K562 (cell line): ENCODE data around the gene ISY1. TPM values are rescaled to one million over a fixed set of nuclear protein-coding genes. Genes with fewer than 3 reads are reported as not detected.

Experiments used
- ZNF408 ChIP-seq: fragments of 250-450 bp; sonication (Bioruptor Pico); IDR thresholded peaks from 2 replicates; pipeline ENCODE4 v1.4.0; 2020; ENCODE audit warnings: low read depth, mild to moderate bottlenecking, moderate library complexity
- polyA plus RNA-seq, 8 experiments: library from polyadenylated mRNA; depleted of rRNA in 4 of 8; stranded (reverse) in 5 of 8; unstranded in 3 of 8; fragments of >200 nt; fragmentation: Nextera tagmentation in 2 of 8; fragmentation: Illumina TruSeq in 1 of 8; extraction: Ambion mirVana in 2 of 8; extraction: Trizol in 1 of 8; gene quantifications; 2 replicates each; pipeline versions ENCODE4 v1.2.1 to v1.2.3, GENCODE V29; 2011 to 2014; ENCODE audit warnings: inconsistent platforms in 1 of 8, missing spikeins in 1 of 8
- total RNA-seq, 7 experiments: library from RNA; depleted of rRNA in 6 of 7; stranded (reverse); fragments of >200 nt in 6 of 7; fragmentation: Illumina TruSeq in 2 of 7; extraction: Trizol in 2 of 7; gene quantifications; 2 replicates each; pipeline versions ENCODE4 v1.2.1 to v1.2.3, GENCODE V29; 2011 to 2021; ENCODE audit warnings: low replicate concordance in 1 of 7
- TF ChIP-seq, protein P1 (sequence below): fragments of 450-650 bp; IDR thresholded peaks from 2 replicates; pipeline ENCODE4 v1.6.1; 2016; ENCODE audit warnings: mild to moderate bottlenecking, moderate library complexity
- TF ChIP-seq, protein P2 (sequence below): fragments of 200-600 bp; sonication (generic); IDR thresholded peaks from one replicate; pipeline ENCODE4 v1.6.1; 2012; ENCODE audit warnings: mild to moderate bottlenecking, low read depth, low read length, inconsistent platforms

The ISY1 gene
- total and polyA plus RNA-seq, 9 of the 15 experiments (the other 6 are each of a cell fraction or from before 2014, with no cell fraction given), result 23.5 to 50.0 (median 32.9) TPM

DNA sequence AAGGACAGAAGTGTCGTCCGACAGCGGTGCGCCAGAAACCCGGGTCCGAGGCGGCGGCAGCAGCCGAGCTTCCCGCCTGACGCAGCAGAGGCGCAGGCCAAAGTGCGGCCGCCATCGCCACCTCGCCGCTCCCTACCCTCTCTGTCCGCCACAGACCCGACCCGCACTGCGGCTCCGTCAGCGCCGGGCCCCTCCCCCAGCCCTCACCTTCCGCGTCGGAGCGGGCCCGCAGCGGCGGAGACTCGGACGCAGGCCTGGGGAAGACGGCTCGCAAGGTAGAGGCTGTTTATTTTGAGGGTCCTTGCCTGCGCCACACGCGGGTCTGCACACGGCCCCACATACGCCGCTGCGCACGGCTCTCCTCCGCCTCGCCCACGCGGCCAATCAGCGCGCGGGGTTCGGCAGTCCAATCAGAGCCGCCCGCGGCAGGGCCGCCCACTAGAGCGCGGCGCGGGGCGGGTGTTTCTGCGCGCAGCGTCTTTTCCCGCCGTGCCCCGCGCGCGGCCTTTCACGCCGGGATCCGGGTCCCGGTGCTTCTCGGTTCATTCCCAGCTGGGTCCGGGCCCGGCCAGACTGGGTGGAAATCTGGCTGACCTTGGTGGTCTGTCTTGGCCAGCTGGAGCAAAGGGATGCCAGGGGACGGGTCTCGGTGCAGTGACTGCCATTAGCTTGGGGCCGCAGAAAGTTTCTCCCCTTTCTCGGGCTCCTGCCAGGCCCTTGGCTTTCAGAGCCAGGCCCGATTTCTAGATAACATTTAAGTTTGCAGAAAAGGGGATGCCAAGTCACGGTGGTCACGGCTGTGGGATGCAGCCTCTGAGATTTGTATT, 22.9 kb upstream of the ISY1 start, which contains the start of gene CNBP (continued):
- TF ChIP-seq, protein P1, sequence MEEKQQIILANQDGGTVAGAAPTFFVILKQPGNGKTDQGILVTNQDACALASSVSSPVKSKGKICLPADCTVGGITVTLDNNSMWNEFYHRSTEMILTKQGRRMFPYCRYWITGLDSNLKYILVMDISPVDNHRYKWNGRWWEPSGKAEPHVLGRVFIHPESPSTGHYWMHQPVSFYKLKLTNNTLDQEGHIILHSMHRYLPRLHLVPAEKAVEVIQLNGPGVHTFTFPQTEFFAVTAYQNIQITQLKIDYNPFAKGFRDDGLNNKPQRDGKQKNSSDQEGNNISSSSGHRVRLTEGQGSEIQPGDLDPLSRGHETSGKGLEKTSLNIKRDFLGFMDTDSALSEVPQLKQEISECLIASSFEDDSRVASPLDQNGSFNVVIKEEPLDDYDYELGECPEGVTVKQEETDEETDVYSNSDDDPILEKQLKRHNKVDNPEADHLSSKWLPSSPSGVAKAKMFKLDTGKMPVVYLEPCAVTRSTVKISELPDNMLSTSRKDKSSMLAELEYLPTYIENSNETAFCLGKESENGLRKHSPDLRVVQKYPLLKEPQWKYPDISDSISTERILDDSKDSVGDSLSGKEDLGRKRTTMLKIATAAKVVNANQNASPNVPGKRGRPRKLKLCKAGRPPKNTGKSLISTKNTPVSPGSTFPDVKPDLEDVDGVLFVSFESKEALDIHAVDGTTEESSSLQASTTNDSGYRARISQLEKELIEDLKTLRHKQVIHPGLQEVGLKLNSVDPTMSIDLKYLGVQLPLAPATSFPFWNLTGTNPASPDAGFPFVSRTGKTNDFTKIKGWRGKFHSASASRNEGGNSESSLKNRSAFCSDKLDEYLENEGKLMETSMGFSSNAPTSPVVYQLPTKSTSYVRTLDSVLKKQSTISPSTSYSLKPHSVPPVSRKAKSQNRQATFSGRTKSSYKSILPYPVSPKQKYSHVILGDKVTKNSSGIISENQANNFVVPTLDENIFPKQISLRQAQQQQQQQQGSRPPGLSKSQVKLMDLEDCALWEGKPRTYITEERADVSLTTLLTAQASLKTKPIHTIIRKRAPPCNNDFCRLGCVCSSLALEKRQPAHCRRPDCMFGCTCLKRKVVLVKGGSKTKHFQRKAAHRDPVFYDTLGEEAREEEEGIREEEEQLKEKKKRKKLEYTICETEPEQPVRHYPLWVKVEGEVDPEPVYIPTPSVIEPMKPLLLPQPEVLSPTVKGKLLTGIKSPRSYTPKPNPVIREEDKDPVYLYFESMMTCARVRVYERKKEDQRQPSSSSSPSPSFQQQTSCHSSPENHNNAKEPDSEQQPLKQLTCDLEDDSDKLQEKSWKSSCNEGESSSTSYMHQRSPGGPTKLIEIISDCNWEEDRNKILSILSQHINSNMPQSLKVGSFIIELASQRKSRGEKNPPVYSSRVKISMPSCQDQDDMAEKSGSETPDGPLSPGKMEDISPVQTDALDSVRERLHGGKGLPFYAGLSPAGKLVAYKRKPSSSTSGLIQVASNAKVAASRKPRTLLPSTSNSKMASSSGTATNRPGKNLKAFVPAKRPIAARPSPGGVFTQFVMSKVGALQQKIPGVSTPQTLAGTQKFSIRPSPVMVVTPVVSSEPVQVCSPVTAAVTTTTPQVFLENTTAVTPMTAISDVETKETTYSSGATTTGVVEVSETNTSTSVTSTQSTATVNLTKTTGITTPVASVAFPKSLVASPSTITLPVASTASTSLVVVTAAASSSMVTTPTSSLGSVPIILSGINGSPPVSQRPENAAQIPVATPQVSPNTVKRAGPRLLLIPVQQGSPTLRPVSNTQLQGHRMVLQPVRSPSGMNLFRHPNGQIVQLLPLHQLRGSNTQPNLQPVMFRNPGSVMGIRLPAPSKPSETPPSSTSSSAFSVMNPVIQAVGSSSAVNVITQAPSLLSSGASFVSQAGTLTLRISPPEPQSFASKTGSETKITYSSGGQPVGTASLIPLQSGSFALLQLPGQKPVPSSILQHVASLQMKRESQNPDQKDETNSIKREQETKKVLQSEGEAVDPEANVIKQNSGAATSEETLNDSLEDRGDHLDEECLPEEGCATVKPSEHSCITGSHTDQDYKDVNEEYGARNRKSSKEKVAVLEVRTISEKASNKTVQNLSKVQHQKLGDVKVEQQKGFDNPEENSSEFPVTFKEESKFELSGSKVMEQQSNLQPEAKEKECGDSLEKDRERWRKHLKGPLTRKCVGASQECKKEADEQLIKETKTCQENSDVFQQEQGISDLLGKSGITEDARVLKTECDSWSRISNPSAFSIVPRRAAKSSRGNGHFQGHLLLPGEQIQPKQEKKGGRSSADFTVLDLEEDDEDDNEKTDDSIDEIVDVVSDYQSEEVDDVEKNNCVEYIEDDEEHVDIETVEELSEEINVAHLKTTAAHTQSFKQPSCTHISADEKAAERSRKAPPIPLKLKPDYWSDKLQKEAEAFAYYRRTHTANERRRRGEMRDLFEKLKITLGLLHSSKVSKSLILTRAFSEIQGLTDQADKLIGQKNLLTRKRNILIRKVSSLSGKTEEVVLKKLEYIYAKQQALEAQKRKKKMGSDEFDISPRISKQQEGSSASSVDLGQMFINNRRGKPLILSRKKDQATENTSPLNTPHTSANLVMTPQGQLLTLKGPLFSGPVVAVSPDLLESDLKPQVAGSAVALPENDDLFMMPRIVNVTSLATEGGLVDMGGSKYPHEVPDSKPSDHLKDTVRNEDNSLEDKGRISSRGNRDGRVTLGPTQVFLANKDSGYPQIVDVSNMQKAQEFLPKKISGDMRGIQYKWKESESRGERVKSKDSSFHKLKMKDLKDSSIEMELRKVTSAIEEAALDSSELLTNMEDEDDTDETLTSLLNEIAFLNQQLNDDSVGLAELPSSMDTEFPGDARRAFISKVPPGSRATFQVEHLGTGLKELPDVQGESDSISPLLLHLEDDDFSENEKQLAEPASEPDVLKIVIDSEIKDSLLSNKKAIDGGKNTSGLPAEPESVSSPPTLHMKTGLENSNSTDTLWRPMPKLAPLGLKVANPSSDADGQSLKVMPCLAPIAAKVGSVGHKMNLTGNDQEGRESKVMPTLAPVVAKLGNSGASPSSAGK, result no peak
- TF ChIP-seq ZNF408 (CRISPR knock-in tag), result no peak
- TF ChIP-seq, protein P2, sequence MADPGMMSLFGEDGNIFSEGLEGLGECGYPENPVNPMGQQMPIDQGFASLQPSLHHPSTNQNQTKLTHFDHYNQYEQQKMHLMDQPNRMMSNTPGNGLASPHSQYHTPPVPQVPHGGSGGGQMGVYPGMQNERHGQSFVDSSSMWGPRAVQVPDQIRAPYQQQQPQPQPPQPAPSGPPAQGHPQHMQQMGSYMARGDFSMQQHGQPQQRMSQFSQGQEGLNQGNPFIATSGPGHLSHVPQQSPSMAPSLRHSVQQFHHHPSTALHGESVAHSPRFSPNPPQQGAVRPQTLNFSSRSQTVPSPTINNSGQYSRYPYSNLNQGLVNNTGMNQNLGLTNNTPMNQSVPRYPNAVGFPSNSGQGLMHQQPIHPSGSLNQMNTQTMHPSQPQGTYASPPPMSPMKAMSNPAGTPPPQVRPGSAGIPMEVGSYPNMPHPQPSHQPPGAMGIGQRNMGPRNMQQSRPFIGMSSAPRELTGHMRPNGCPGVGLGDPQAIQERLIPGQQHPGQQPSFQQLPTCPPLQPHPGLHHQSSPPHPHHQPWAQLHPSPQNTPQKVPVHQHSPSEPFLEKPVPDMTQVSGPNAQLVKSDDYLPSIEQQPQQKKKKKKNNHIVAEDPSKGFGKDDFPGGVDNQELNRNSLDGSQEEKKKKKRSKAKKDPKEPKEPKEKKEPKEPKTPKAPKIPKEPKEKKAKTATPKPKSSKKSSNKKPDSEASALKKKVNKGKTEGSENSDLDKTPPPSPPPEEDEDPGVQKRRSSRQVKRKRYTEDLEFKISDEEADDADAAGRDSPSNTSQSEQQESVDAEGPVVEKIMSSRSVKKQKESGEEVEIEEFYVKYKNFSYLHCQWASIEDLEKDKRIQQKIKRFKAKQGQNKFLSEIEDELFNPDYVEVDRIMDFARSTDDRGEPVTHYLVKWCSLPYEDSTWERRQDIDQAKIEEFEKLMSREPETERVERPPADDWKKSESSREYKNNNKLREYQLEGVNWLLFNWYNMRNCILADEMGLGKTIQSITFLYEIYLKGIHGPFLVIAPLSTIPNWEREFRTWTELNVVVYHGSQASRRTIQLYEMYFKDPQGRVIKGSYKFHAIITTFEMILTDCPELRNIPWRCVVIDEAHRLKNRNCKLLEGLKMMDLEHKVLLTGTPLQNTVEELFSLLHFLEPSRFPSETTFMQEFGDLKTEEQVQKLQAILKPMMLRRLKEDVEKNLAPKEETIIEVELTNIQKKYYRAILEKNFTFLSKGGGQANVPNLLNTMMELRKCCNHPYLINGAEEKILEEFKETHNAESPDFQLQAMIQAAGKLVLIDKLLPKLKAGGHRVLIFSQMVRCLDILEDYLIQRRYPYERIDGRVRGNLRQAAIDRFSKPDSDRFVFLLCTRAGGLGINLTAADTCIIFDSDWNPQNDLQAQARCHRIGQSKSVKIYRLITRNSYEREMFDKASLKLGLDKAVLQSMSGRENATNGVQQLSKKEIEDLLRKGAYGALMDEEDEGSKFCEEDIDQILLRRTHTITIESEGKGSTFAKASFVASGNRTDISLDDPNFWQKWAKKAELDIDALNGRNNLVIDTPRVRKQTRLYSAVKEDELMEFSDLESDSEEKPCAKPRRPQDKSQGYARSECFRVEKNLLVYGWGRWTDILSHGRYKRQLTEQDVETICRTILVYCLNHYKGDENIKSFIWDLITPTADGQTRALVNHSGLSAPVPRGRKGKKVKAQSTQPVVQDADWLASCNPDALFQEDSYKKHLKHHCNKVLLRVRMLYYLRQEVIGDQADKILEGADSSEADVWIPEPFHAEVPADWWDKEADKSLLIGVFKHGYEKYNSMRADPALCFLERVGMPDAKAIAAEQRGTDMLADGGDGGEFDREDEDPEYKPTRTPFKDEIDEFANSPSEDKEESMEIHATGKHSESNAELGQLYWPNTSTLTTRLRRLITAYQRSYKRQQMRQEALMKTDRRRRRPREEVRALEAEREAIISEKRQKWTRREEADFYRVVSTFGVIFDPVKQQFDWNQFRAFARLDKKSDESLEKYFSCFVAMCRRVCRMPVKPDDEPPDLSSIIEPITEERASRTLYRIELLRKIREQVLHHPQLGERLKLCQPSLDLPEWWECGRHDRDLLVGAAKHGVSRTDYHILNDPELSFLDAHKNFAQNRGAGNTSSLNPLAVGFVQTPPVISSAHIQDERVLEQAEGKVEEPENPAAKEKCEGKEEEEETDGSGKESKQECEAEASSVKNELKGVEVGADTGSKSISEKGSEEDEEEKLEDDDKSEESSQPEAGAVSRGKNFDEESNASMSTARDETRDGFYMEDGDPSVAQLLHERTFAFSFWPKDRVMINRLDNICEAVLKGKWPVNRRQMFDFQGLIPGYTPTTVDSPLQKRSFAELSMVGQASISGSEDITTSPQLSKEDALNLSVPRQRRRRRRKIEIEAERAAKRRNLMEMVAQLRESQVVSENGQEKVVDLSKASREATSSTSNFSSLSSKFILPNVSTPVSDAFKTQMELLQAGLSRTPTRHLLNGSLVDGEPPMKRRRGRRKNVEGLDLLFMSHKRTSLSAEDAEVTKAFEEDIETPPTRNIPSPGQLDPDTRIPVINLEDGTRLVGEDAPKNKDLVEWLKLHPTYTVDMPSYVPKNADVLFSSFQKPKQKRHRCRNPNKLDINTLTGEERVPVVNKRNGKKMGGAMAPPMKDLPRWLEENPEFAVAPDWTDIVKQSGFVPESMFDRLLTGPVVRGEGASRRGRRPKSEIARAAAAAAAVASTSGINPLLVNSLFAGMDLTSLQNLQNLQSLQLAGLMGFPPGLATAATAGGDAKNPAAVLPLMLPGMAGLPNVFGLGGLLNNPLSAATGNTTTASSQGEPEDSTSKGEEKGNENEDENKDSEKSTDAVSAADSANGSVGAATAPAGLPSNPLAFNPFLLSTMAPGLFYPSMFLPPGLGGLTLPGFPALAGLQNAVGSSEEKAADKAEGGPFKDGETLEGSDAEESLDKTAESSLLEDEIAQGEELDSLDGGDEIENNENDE, result no peak
